K562 (cell line): ENCODE measurements around the gene PAX8. TPM values are rescaled to one million over a fixed set of nuclear protein-coding genes. Genes with fewer than 3 reads are reported as not detected.

Experiments
- ATAC-seq: fragments of 200-7000 bp; cut with Tn5 transposase; 3 replicates; pipeline ENCODE4 v1.9.1; 2020; ENCODE audit warnings: moderate library complexity
- Bru-seq: library from RNA; stranded (reverse); fragments of 400-500 nt; gene quantifications from one replicate; lab custom pipeline; 2021; lab: Mats Ljungman, UMichigan
- BruChase-seq, 2 experiments: library from RNA; stranded (reverse); fragments of 400-500 nt; gene quantifications; one replicate each; lab custom pipeline; 2021; lab: Mats Ljungman, UMichigan
- BruUV-seq: library from RNA; stranded (reverse); fragments of 400-500 nt; replicated peaks from 2 replicates; lab custom pipeline; 2021; lab: Mats Ljungman, UMichigan
- CTCF ChIA-PET: fragments of 300-600 bp; formaldehyde crosslinking; extraction: SDS; loops from one replicate; lab custom pipeline; 2021; ENCODE audit warnings: low intra/inter-chr PET ratio; lab: Yijun Ruan, JAX
- POLR2A ChIA-PET: fragments of 300-600, 350-650 bp; sonication (Branson Sonifier 250); formaldehyde crosslinking; extraction: SDS; loops from one replicate; lab custom pipeline; 2021; ENCODE audit warnings: antibody characterized with exemption, inconsistent platforms; lab: Yijun Ruan, JAX
- DNase-seq, 4 experiments: peaks; one replicate each; pipeline versions ENCODE4 v3.0.0 to v3.0.0-alpha.2; 2011 to 2018; ENCODE audit warnings: low spot score in 3 of 4, mixed read lengths in 3 of 4; ENCODE audit errors: extremely low read depth in 1 of 4
- FAIRE-seq: peaks from 2 replicates; lab custom pipeline; 2011; peaks lifted over from hg19 to GRCh38; lab: Jason Lieb, UNC
- H2AFZ ChIP-seq: 2 replicates; pipeline ENCODE4 v1.6.0; 2011; ENCODE audit warnings: low read depth, low read length, control low read depth, inconsistent platforms
- H3K27ac ChIP-seq: fragments of 200-600 bp; 3 replicates; pipeline ENCODE4 v1.8.0; 2011; ENCODE audit warnings: low read depth, mild to moderate bottlenecking, control low read depth, inconsistent platforms, low read length, moderate library complexity, mixed read lengths; ENCODE audit errors: extremely low read depth
- H3K27me3 ChIP-seq, 2 experiments: fragments of 300-600 bp in 1 of 2; 2 replicates in 1 of 2; 3 replicates in 1 of 2; pipeline versions ENCODE4 v1.6.0 to v1.8.0; 2011; ENCODE audit warnings: inconsistent platforms in 2 of 2, low read length in 2 of 2, mild to moderate bottlenecking in 1 of 2, mixed read lengths in 1 of 2, moderate library complexity in 1 of 2; ENCODE audit not compliant: control insufficient read depth in 2 of 2, insufficient read depth in 2 of 2
- H3K36me3 ChIP-seq: fragments of 300-600 bp; 3 replicates; pipeline ENCODE4 v1.8.0; 2011; ENCODE audit warnings: mild to moderate bottlenecking, low read length, inconsistent platforms; ENCODE audit not compliant: control insufficient read depth, insufficient read depth
- H3K4me1 ChIP-seq, 2 experiments: fragments of 200-600 bp in 1 of 2; replicated peaks in 1 of 2; 2 replicates in 1 of 2; 3 replicates in 1 of 2; pipeline versions ENCODE4 v1.5.1 to v1.8.0; 2011; ENCODE audit warnings: inconsistent platforms in 2 of 2, low read length in 2 of 2, mild to moderate bottlenecking in 1 of 2, mixed read lengths in 1 of 2, moderate library complexity in 1 of 2; ENCODE audit not compliant: control insufficient read depth in 2 of 2, insufficient read depth in 2 of 2
- H3K4me2 ChIP-seq: 2 replicates; pipeline ENCODE4 v1.6.1; 2011; ENCODE audit warnings: low read length, control low read depth, inconsistent platforms, mixed read lengths; ENCODE audit not compliant: insufficient read depth
- H3K4me3 ChIP-seq: fragments of 200-600 bp; sonication (generic), shearing (Covaris generic); 2 replicates; pipeline ENCODE4 v1.5.1; 2016; ENCODE audit warnings: control low read depth, inconsistent platforms
- H3K79me2 ChIP-seq: fragments of 200-600 bp; 3 replicates; pipeline ENCODE4 v1.8.0; 2011; ENCODE audit warnings: low read length, inconsistent platforms; ENCODE audit not compliant: control insufficient read depth, insufficient read depth
- H3K9ac ChIP-seq, 2 experiments: 2 replicates each; pipeline versions ENCODE4 v1.6.0 to v1.6.1; 2011; ENCODE audit warnings: low read depth in 2 of 2, low read length in 2 of 2, control low read depth in 1 of 2, inconsistent platforms in 1 of 2, mild to moderate bottlenecking in 1 of 2, mixed read lengths in 1 of 2; ENCODE audit not compliant: insufficient read depth in 1 of 2
- H3K9me1 ChIP-seq: one replicate; pipeline ENCODE4 v1.6.0; 2011; ENCODE audit warnings: inconsistent platforms, mild to moderate bottlenecking, low read length, moderate library complexity; ENCODE audit not compliant: control insufficient read depth, insufficient read depth
- H3K9me3 ChIP-seq: replicated peaks from 2 replicates; pipeline ENCODE4 v1.5.1; 2011; ENCODE audit warnings: low read depth, low read length, inconsistent platforms; ENCODE audit not compliant: control insufficient read depth, insufficient read depth
- H4K20me1 ChIP-seq: replicated peaks from 2 replicates; pipeline ENCODE4 v1.6.1; 2011; ENCODE audit warnings: low read length, inconsistent platforms, mixed read lengths; ENCODE audit not compliant: control insufficient read depth, insufficient read depth
- BCLAF1 ChIP-seq, 2 experiments: fragments of 450-650 bp in 1 of 2; IDR thresholded peaks; 2 replicates each; pipeline ENCODE4 v1.6.1; 2011 to 2017; ENCODE audit warnings: low read depth in 2 of 2, antibody characterized with exemption in 1 of 2, borderline replicate concordance in 1 of 2, low read length in 1 of 2, mild to moderate bottlenecking in 1 of 2, mixed read lengths in 1 of 2; ENCODE audit not compliant: control insufficient read depth in 1 of 2
- CBX1 ChIP-seq: sonication (generic); IDR thresholded peaks from 2 replicates; pipeline ENCODE4 v1.6.1; 2016; ENCODE audit warnings: antibody characterized with exemption, low read depth, mild to moderate bottlenecking
- CCNT2 ChIP-seq: IDR thresholded peaks from 2 replicates; pipeline ENCODE4 v1.6.1; 2011; ENCODE audit warnings: borderline replicate concordance, low read depth, mild to moderate bottlenecking, moderate library complexity, mixed read lengths, low read length; ENCODE audit not compliant: insufficient read length; ENCODE audit errors: extremely low read depth
- HMGN3 ChIP-seq: IDR thresholded peaks from 2 replicates; pipeline ENCODE4 v1.6.1; 2011; ENCODE audit warnings: borderline replicate concordance, low read depth, mild to moderate bottlenecking, mixed read lengths, low read length; ENCODE audit not compliant: insufficient read length; ENCODE audit errors: extremely low read depth
- SOX6 ChIP-seq: fragments of 450-650 bp; IDR thresholded peaks from 2 replicates; pipeline ENCODE4 v1.6.1; 2014; ENCODE audit warnings: mild to moderate bottlenecking
- SUPT5H ChIP-seq: fragments of 450-650 bp; IDR thresholded peaks from 2 replicates; pipeline ENCODE4 v1.6.1; 2016
- TRIM24 ChIP-seq, 2 experiments: fragments of 450-650 bp; IDR thresholded peaks; 2 replicates each; pipeline ENCODE4 v1.6.1; 2016
- ZNF184 ChIP-seq: sonication (generic); formaldehyde crosslinking; IDR thresholded peaks from 2 replicates; pipeline ENCODE4 v1.5.0; 2020; ENCODE audit warnings: missing genetic modification reagents
- ZNF280B ChIP-seq: fragments of 250-450 bp; sonication (Bioruptor Pico); IDR thresholded peaks from 2 replicates; pipeline ENCODE4 v1.5.1; 2021; ENCODE audit warnings: mild to moderate bottlenecking
- ZNF79 ChIP-seq: fragments of 250-450 bp; sonication (Bioruptor Pico); IDR thresholded peaks from 2 replicates; pipeline ENCODE4 v1.4.0; 2020; ENCODE audit warnings: low read depth, mild to moderate bottlenecking, moderate library complexity
- WGBS: fragments of 100-300 bp; shearing (Covaris generic); methylation state at CpG from one replicate; pipeline ENCODE4 v1.1.6; 2016; ENCODE audit warnings: low coverage, mixed read lengths; ENCODE audit not compliant: insufficient coverage; ENCODE audit errors: missing lambda C conversion rate; 5-methylcytosine and 5-hydroxymethylcytosine counted together
- in situ Hi-C: fragments of 300-500 bp; cut with MboI; formaldehyde crosslinking; loops from 4 replicates; pipeline ENCODE4 v1.15.0; 2018; ENCODE audit warnings: inconsistent platforms, mixed read lengths
- intact Hi-C: fragments of 100-400 bp; cut with micrococcal nuclease; formaldehyde crosslinking; loops from 2 replicates; pipeline ENCODE4 v1.14.2; 2022
- long read RNA-seq, 3 experiments: library from polyadenylated mRNA in 2 of 3; library from RNA in 1 of 3; unstranded in 2 of 3; stranded (forward) in 1 of 3; transcript quantifications; one replicate each; pipeline ENCODE4 v2.0.0, GENCODE V29; 2019 to 2022
- polyA minus RNA-seq, 3 experiments: library from RNA; depleted of rRNA, polyadenylated mRNA; stranded (reverse); fragments of >200 nt; gene quantifications; 2 replicates each; pipeline ENCODE4 v1.2.3, GENCODE V29; 2011
- polyA plus RNA-seq, 8 experiments: library from polyadenylated mRNA; depleted of rRNA in 4 of 8; stranded (reverse) in 5 of 8; unstranded in 3 of 8; fragments of >200 nt; fragmentation: Nextera tagmentation in 2 of 8; fragmentation: Illumina TruSeq in 1 of 8; extraction: Ambion mirVana in 2 of 8; extraction: Trizol in 1 of 8; gene quantifications; 2 replicates each; pipeline versions ENCODE4 v1.2.1 to v1.2.3, GENCODE V29; 2011 to 2014; ENCODE audit warnings: inconsistent platforms in 1 of 8, missing spikeins in 1 of 8
- total RNA-seq, 7 experiments: library from RNA; depleted of rRNA in 6 of 7; stranded (reverse); fragments of >200 nt in 6 of 7; fragmentation: Illumina TruSeq in 2 of 7; extraction: Trizol in 2 of 7; gene quantifications; 2 replicates each; pipeline versions ENCODE4 v1.2.1 to v1.2.3, GENCODE V29; 2011 to 2021; ENCODE audit warnings: low replicate concordance in 1 of 7
- TF ChIP-seq, protein P1 (sequence below): sonication (generic); formaldehyde crosslinking; IDR thresholded peaks from 2 replicates; pipeline ENCODE4 v1.9.0; 2022; ENCODE audit warnings: mild to moderate bottlenecking, missing genetic modification reagents
- TF ChIP-seq, protein P2 (sequence below): IDR thresholded peaks from 2 replicates; pipeline ENCODE4 v1.6.1; 2011; ENCODE audit not compliant: insufficient read length; ENCODE audit errors: extremely low read depth

The PAX8 gene
- 0.79 and 1.4 TPM in 2 replicates for total RNA-seq (2011; cell fraction: chromatin; rRNA removed; ENCODE audit: low replicate concordance)
- total RNA-seq (2011; cell fraction: nucleolus; rRNA removed) = 0.66 and 0.83 TPM in 2 replicates
- 0.51 and 2.8 TPM in 2 replicates for total RNA-seq (2011; cell fraction: nucleoplasm; rRNA removed)
- total RNA-seq (2014; rRNA removed) (1.1 and 1.7 TPM in 2 replicates), total RNA-seq (2014; rRNA removed; fragmentation: Illumina TruSeq; extraction: Trizol) (0.38 and 0.40 TPM in 2 replicates), total RNA-seq (2015; rRNA removed; fragmentation: Illumina TruSeq; extraction: Trizol) (0.51 and 0.60 TPM in 2 replicates), total RNA-seq (2021) (1.3 and 2.1 TPM in 2 replicates), polyA plus RNA-seq (2011; rRNA removed) (0.47 and 0.83 TPM in 2 replicates), polyA plus RNA-seq (2014; fragmentation: Illumina TruSeq; extraction: Trizol) (1.1 and 1.6 TPM in 2 replicates), polyA plus RNA-seq (2014; fragmentation: Nextera tagmentation; extraction: Ambion mirVana) (under 1 TPM; 0.13 to 0.34 TPM), polyA plus RNA-seq (2014; rRNA removed) (0.78 and 1.3 TPM in 2 replicates), polyA minus RNA-seq (2011; rRNA and poly(A)+ RNA removed) (0.46 and 0.81 TPM in 2 replicates), Bru-seq, nascent RNA (percentile 32 among the genes with signal in this experiment), BruChase-seq, experiment 1, labeled RNA remaining after a 2-hour chase (percentile 23 among the genes with signal in this experiment), BruChase-seq, experiment 2, labeled RNA remaining after a 6-hour chase (percentile 27 among the genes with signal in this experiment)
- polyA plus RNA-seq (2011; cell fraction: cytosol; rRNA removed) = 1.0 TPM in 2 replicates
- 0.58 and 1.2 TPM in 2 replicates for polyA plus RNA-seq (2011; cell fraction: nucleus; rRNA removed)
- 10.1 and 10.3 TPM in 2 replicates for polyA plus RNA-seq (2012)
- polyA minus RNA-seq (2011; cell fraction: cytosol; rRNA and poly(A)+ RNA removed) = 0.95 and 1.2 TPM in 2 replicates
- 0.67 and 0.89 TPM in 2 replicates for polyA minus RNA-seq (2011; cell fraction: nucleus; rRNA and poly(A)+ RNA removed)
- long read RNA-seq, experiment 1, partial matches to known transcripts = 0 of 9 reads
- long read RNA-seq, experiment 1, other reads (novel, unspliced or antisense) = 9 of 9 reads
- long read RNA-seq, experiment 2, partial matches to known transcripts = 0 of 1 reads
- long read RNA-seq, experiment 2, other reads (novel, unspliced or antisense) = 1 of 1 reads
- long read RNA-seq, experiment 3, partial matches to known transcripts = 1 of 6 reads
- long read RNA-seq, experiment 3, other reads (novel, unspliced or antisense) = 5 of 6 reads

DNA sequence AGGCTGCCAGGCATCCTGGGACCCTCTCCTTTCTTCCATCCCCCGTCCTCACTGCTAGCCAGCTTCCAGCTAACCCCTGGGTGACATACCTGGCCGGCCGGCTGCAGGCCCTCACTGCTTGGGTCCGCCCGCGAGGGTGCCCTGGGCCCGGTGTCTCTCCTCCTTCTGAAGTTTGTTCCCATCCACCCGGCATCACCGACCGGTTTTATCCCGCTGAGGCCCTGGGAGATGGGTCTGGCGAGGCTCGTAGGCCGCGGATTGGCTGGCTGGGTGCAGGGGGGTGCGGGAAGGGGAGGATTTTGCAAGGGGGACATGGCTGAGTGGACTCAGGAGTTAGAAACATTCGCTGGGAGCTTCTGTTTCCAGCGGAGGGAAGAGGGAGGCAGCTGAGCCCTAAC lies at the start of gene PAX8:
Gene PAX8 (minus strand): TSS at position 180 of the 398 bp plus-strand sequence. CDS start 527 bp downstream, outside the sequence.
- no peak within 1 kb of the TSS for H3K4me3 ChIP-seq
- FAIRE-seq = no peak
- no peaks in the 10 kb centered on the region for H3K9me1 ChIP-seq
- H3K4me2 ChIP-seq = no peak within 1 kb of the TSS
- ChIA-PET POLR2A (no interaction called here), CTCF (no interaction called here)
- H4K20me1 ChIP-seq = no peaks in the 10 kb centered on the region
- no peak for ATAC-seq
- H2AFZ ChIP-seq = no peak within 1 kb of the TSS
- H3K36me3 ChIP-seq = no peaks in the 10 kb centered on the region
- H3K79me2 ChIP-seq = no peaks in the 10 kb centered on the region
- 2% methylated on average over 13 of the region's 18 CpGs for WGBS
- BruUV-seq = no TSS peak
- no peak within 1 kb of the TSS for H3K9ac ChIP-seq
- no peaks in the 10 kb centered on the region for H3K9me3 ChIP-seq
- peaks cover 2 to 12% of the 10 kb centered on the region in 2 experiments; a peak in 3 of 5 replicates for H3K4me1 ChIP-seq
- no peak for DNase-seq
- no peak within 1 kb of the TSS for H3K27ac ChIP-seq
- intact Hi-C loops = no loop called here
- H3K27me3 ChIP-seq = peaks cover 36 to 46% of the 10 kb centered on the region in 2 experiments; a peak in 4 of 5 replicates
- in situ Hi-C loops = no loop called here
- TF ChIP-seq CBX1 (no peak), ZNF184 (no peak), HMGN3 (no peak), ZNF280B (CRISPR knock-in tag) (no peak), TRIM24 (IDR thresholded peaks at IDR 0.05) (no peak), CCNT2 (no peak), SUPT5H (no peak), SOX6 (no peak), ZNF79 (CRISPR knock-in tag) (no peak), BCLAF1 (IDR thresholded peaks at IDR 0.05; ENCODE audit: borderline replicate concordance in 1 of 2, control insufficient read depth in 1 of 2, low read depth in 2 of 2, low read length in 1 of 2) (no peak)
- TF ChIP-seq, protein P1, sequence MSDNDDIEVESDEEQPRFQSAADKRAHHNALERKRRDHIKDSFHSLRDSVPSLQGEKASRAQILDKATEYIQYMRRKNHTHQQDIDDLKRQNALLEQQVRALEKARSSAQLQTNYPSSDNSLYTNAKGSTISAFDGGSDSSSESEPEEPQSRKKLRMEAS = no peak
- TF ChIP-seq, protein P2, sequence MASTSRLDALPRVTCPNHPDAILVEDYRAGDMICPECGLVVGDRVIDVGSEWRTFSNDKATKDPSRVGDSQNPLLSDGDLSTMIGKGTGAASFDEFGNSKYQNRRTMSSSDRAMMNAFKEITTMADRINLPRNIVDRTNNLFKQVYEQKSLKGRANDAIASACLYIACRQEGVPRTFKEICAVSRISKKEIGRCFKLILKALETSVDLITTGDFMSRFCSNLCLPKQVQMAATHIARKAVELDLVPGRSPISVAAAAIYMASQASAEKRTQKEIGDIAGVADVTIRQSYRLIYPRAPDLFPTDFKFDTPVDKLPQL = no peak
